ENCODE data around the gene DCDC2C.

DNA sequence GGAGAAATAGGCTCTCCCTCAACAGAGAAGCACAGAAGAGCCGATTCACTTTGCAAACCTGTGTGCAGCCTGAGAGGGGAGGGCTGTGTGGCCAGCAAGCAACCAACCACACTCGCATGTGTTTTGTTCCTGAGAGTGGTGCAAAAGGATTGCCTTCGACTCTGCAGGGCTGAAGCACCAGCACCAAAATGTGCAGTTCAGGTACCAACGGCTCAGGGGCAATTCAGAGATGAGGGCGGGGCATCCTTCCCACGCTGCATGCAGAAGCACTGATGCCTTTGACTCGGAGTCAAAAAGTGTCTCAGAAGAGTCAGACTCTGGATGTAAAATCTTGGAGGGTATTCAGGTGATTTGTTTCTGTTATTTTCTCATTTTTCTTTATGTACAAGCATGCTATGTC is 55.5 kb downstream of the DCDC2C start:
- TF ChIP-seq, protein P1, sequence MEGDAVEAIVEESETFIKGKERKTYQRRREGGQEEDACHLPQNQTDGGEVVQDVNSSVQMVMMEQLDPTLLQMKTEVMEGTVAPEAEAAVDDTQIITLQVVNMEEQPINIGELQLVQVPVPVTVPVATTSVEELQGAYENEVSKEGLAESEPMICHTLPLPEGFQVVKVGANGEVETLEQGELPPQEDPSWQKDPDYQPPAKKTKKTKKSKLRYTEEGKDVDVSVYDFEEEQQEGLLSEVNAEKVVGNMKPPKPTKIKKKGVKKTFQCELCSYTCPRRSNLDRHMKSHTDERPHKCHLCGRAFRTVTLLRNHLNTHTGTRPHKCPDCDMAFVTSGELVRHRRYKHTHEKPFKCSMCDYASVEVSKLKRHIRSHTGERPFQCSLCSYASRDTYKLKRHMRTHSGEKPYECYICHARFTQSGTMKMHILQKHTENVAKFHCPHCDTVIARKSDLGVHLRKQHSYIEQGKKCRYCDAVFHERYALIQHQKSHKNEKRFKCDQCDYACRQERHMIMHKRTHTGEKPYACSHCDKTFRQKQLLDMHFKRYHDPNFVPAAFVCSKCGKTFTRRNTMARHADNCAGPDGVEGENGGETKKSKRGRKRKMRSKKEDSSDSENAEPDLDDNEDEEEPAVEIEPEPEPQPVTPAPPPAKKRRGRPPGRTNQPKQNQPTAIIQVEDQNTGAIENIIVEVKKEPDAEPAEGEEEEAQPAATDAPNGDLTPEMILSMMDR (conservative IDR thresholded peaks at IDR 0.05; ENCODE audit: low read depth, low read length) = no peak
- no peak for TF ChIP-seq EZH2 (IDR thresholded peaks at IDR 0.05; ENCODE audit: borderline replicate concordance, low read depth, low read length, poor library complexity, severe bottlenecking)

Data from A673 (cell line).